HAP-1 (cell line): ENCODE measurements around the gene HOXB4.

Experiments
- DNase-seq, 2 experiments: peaks; one replicate each; pipeline ENCODE4 v3.0.0-alpha.2; 2016 to 2020; ENCODE audit warnings: low spot score in 2 of 2
- H3K27me3 ChIP-seq: fragments of 250-450 bp; sonication (Bioruptor Pico); 2 replicates; pipeline ENCODE4 v1.5.1; 2020; ENCODE audit warnings: low read depth, mild to moderate bottlenecking, moderate library complexity
- H3K36me3 ChIP-seq: fragments of 250-450 bp; sonication (Bioruptor Pico); replicated peaks from 2 replicates; pipeline ENCODE4 v1.5.1; 2020; ENCODE audit warnings: mild to moderate bottlenecking
- H3K4me1 ChIP-seq: fragments of 250-450 bp; sonication (Bioruptor Pico); 2 replicates; pipeline ENCODE4 v1.5.1; 2020; ENCODE audit warnings: mild to moderate bottlenecking
- H3K4me3 ChIP-seq: fragments of 250-450 bp; sonication (Bioruptor Pico); 2 replicates; pipeline ENCODE4 v1.5.1; 2020; ENCODE audit warnings: mild to moderate bottlenecking, moderate library complexity
- H3K9me3 ChIP-seq: fragments of 250-450 bp; sonication (Bioruptor Pico); 2 replicates; pipeline ENCODE4 v1.5.1; 2020; ENCODE audit warnings: mild to moderate bottlenecking, moderate library complexity
- in situ Hi-C: fragments of 300-500 bp; cut with MboI; formaldehyde crosslinking; loops from 3 replicates; pipeline ENCODE4 v1.14.3; 2020; ENCODE audit warnings: low sequenced_read_pairs, inconsistent platforms, mixed read lengths

The HOXB4 gene

GRCh38 chr17:48584223-48584741 is 6.1 kb upstream of the HOXB4 start:
- Histone ChIP-seq H3K4me3 (no peak overlapping the region), H3K4me1 (peaks cover 6% of the 10 kb centered on the region; the same call in 1 of the 2 replicates), H3K9me3 (no peaks in the 10 kb centered on the region), H3K36me3 (no peaks in the 10 kb centered on the region), H3K27me3 (peaks cover 16% of the 10 kb centered on the region)
- no peak for DNase-seq
- in situ Hi-C loops, result no loop called here

DNA sequence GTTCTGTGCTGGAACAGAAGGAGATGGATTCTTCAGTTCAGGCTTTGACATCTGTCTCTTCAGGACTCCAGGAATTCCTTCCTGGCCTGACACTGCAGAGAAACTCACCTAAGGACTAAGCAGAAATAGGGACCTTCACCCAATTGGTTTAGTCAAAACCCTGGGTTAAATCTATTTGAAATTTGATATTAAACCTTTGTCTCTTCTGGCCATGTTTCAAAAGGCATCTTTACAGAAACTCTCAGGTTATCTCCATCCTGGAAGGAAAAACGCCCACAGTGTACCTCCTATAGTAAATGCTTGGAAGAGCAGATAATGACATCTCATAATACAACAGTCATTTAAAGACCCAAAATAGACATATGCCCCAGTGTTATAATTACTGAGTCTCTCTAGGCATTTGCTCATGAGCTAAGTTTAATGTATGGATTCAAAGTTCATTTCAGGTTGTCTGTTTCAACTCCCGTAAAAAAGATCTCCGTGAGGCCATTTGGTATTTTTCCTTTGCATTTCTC is 5.6 kb upstream of the HOXB4 start:
- H3K36me3 ChIP-seq, result no peaks in the 10 kb centered on the region
- peaks cover 11% of the 10 kb centered on the region for H3K27me3 ChIP-seq
- H3K4me3 ChIP-seq, result no peak overlapping the region
- in situ Hi-C loops, result no loop called here
- no peaks in the 10 kb centered on the region for H3K9me3 ChIP-seq
- peaks cover 6% of the 10 kb centered on the region; the same call in 1 of the 2 replicates for H3K4me1 ChIP-seq
- DNase-seq, result no peak

- Histone ChIP-seq H3K4me1 (peaks cover 6% of the 10 kb centered on the region; the same call in 1 of the 2 replicates), H3K27me3 (peaks cover 6% of the 10 kb centered on the region), H3K36me3 (no peaks in the 10 kb centered on the region), H3K9me3 (no peaks in the 10 kb centered on the region), H3K4me3 (no peak overlapping the region)
- in situ Hi-C loops, result no loop called here
- DNase-seq, result no peak
These were observed 4.6 kb upstream of the HOXB4 start for GRCh38 chr17:48582750-48583069.

GRCh38 chr17:48579760-48580554 is 1.8 kb upstream of the HOXB4 start:
- Histone ChIP-seq H3K4me1 (peaks cover 13% of the 10 kb centered on the region), H3K4me3 (no peak overlapping the region), H3K36me3 (no peaks in the 10 kb centered on the region), H3K9me3 (no peaks in the 10 kb centered on the region), H3K27me3 (no peaks in the 10 kb centered on the region)
- no peak for DNase-seq
- in situ Hi-C loops, result loop anchor here (5.0 kb wide), 1 partner anchor 38 kb away; no protein-coding TSS in a partner anchor

- no peaks in the 10 kb centered on the region for H3K27me3 ChIP-seq
- H3K4me3 ChIP-seq, result no peak overlapping the region
These were observed 1.3 kb upstream of the HOXB4 start for GRCh38 chr17:48579471-48579759.

DNA sequence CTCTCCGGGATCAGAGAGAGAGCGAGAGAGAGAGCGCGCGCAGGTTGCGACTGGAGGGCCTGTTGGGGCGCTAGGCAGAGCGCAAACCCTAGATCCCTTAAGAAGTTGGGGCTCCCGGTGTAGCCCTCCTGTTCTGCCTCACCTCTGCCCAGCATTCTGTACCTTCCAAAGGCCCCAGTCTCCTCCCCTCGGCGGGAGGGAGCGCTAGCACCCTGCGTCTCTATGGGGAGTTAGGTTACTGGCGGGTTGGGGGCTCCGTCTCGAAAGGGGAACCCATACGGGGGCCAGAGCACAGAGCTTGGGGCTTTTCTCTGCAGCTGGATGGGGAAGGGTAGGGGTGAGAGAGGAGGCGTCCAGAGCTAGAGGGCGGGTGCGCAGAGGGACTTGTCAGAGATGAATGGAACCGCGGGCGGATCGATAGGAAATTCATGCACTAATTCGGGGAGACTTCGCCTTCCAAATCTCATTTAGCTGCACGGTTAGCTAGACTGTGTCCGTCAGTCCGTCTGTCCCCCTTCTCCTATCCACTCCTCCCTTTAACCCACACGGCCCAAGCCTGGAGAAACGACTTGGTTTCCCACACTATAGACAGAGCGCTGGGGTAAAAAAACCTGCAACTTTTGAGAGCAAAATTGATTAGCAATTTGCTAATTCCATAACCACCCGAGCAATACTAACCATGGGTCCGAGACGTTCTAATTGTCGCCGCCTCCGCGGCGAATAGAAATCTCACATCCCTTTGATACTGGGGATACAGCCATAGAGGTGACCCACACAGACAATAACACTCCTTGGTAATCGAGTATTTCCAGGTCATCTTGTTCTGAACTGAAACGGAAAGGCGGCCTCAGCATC is 693 bp upstream of the HOXB4 start:
- Histone ChIP-seq H3K4me1 (peaks cover 16% of the 10 kb centered on the region), H3K36me3 (no peaks in the 10 kb centered on the region), H3K9me3 (no peaks in the 10 kb centered on the region), H3K27me3 (no peaks in the 10 kb centered on the region), H3K4me3 (peak overlapping the region; percentile 58)
- peak in 1 of 2 experiments; percentile 39 for DNase-seq
- in situ Hi-C loops, result loop anchor here (5.0 kb wide), 1 partner anchor 37 kb away; no protein-coding TSS in a partner anchor

More at GRCh38 chr17:48579471-48579759, 1.3 kb upstream of the HOXB4 start:
- no peak for DNase-seq
- Histone ChIP-seq H3K36me3 (no peaks in the 10 kb centered on the region), H3K4me1 (peaks cover 16% of the 10 kb centered on the region), H3K9me3 (no peaks in the 10 kb centered on the region)
- in situ Hi-C loops, result loop anchor here (5.0 kb wide), 1 partner anchor 37 kb away; no protein-coding TSS in a partner anchor

- Histone ChIP-seq H3K4me3 (peak overlapping the region; percentile 58), H3K4me1 (peaks cover 28% of the 10 kb centered on the region), H3K36me3 (no peaks in the 10 kb centered on the region), H3K9me3 (no peaks in the 10 kb centered on the region), H3K27me3 (no peaks in the 10 kb centered on the region)
- DNase-seq, result peak in 1 of 2 experiments; percentile 62
- in situ Hi-C loops, result loop anchor here (5.0 kb wide), 1 partner anchor 35 kb away; no protein-coding TSS in a partner anchor
These were observed 712 bp downstream of the HOXB4 start for GRCh38 chr17:48577330-48577945.

GRCh38 chr17:48576479-48577309 is 1.5 kb downstream of the HOXB4 start:
- Histone ChIP-seq H3K4me1 (peaks cover 28% of the 10 kb centered on the region), H3K4me3 (peak overlapping the region; percentile 58), H3K9me3 (no peaks in the 10 kb centered on the region), H3K36me3 (no peaks in the 10 kb centered on the region), H3K27me3 (no peaks in the 10 kb centered on the region)
- DNase-seq, result peak in 1 of 2 experiments; percentile 67
- in situ Hi-C loops, result loop anchor here (5.0 kb wide), 1 partner anchor 34 kb away; no protein-coding TSS in a partner anchor

DNA sequence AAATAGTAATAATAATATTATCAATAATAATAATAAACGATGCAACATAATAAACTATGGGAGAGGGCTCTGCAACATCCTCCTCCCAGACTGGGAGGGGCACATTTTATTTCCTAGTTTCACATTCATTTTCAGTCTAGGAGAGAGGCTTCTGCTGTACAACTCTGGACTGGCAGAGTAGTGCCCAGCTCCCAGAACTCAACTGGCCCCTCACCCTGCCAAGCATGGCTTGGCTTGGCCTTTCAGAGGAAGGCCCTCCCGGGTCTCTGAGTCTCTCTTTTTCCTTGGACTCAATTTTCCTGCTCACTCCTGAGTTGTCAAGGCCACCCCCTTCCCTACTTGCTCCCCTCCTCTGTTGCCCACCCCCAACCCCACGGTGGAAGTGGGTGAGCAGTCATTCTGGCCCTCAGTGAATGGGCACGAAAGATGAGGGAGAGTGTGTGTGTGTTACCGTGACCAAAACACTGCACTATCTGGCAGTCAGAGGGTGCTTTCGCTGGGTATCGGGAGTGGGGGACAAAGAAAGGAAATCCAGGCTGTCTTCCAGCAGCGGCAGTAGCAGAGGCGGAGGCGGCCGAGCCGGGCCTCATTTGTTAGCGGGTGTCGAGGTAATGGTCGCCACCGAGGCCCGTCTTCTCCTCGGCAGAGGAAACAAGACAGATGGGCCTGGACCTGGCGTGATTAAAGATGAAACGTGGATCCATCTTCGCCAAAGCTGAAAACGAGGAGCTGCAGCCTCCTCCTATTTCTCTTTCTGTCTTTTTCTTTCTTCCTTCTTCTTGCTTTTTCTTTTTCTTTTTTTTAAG is 2.3 kb downstream of the HOXB4 start:
- Histone ChIP-seq H3K27me3 (no peaks in the 10 kb centered on the region), H3K36me3 (no peaks in the 10 kb centered on the region), H3K9me3 (no peaks in the 10 kb centered on the region), H3K4me1 (peaks cover 28% of the 10 kb centered on the region), H3K4me3 (peak overlapping the region; percentile 2; the same call in 1 of the 2 replicates)
- in situ Hi-C loops, result loop anchor here (5.0 kb wide), 1 partner anchor 34 kb away; no protein-coding TSS in a partner anchor
- peak in 1 of 2 experiments; percentile 36 for DNase-seq

- in situ Hi-C loops, result loop anchor here (5.0 kb wide), 1 partner anchor 33 kb away; no protein-coding TSS in a partner anchor
- Histone ChIP-seq H3K4me1 (peaks cover 28% of the 10 kb centered on the region), H3K27me3 (no peaks in the 10 kb centered on the region), H3K36me3 (no peaks in the 10 kb centered on the region), H3K4me3 (no peak overlapping the region), H3K9me3 (no peaks in the 10 kb centered on the region)
- peak; percentile 55 to 97 for DNase-seq
These were observed 3.0 kb downstream of the HOXB4 start for GRCh38 chr17:48575066-48575582.

GRCh38 chr17:48574505-48575065 is 3.6 kb downstream of the HOXB4 start:
- Histone ChIP-seq H3K4me1 (peaks cover 28% of the 10 kb centered on the region), H3K27me3 (no peaks in the 10 kb centered on the region), H3K36me3 (no peaks in the 10 kb centered on the region), H3K9me3 (no peaks in the 10 kb centered on the region), H3K4me3 (peak overlapping the region; percentile 5)
- in situ Hi-C loops, result loop anchor here (5.0 kb wide), 1 partner anchor 32 kb away; no protein-coding TSS in a partner anchor
- DNase-seq, result no peak
